GM12874 (cell line): Measurements from ENCODE around the gene APP.

Source experiments
- TF ChIP-seq, protein P1 (sequence below): IDR thresholded peaks from 2 replicates; pipeline ENCODE4 v1.5.1; 2011; ENCODE audit warnings: low read depth, mild to moderate bottlenecking, control low read depth, low read length, moderate library complexity; ENCODE audit not compliant: insufficient read depth

Gene APP

GRCh38 chr21:26127073-26127814 is 43.3 kb downstream of the APP start:
- TF ChIP-seq, protein P1, sequence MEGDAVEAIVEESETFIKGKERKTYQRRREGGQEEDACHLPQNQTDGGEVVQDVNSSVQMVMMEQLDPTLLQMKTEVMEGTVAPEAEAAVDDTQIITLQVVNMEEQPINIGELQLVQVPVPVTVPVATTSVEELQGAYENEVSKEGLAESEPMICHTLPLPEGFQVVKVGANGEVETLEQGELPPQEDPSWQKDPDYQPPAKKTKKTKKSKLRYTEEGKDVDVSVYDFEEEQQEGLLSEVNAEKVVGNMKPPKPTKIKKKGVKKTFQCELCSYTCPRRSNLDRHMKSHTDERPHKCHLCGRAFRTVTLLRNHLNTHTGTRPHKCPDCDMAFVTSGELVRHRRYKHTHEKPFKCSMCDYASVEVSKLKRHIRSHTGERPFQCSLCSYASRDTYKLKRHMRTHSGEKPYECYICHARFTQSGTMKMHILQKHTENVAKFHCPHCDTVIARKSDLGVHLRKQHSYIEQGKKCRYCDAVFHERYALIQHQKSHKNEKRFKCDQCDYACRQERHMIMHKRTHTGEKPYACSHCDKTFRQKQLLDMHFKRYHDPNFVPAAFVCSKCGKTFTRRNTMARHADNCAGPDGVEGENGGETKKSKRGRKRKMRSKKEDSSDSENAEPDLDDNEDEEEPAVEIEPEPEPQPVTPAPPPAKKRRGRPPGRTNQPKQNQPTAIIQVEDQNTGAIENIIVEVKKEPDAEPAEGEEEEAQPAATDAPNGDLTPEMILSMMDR = no peak

GRCh38 chr21:26126168-26126553 is 44.4 kb downstream of the APP start:
- TF ChIP-seq, protein P1 = no peak

- TF ChIP-seq, protein P1 = no peak
These were observed 45.0 kb downstream of the APP start for GRCh38 chr21:26125433-26126167.

DNA sequence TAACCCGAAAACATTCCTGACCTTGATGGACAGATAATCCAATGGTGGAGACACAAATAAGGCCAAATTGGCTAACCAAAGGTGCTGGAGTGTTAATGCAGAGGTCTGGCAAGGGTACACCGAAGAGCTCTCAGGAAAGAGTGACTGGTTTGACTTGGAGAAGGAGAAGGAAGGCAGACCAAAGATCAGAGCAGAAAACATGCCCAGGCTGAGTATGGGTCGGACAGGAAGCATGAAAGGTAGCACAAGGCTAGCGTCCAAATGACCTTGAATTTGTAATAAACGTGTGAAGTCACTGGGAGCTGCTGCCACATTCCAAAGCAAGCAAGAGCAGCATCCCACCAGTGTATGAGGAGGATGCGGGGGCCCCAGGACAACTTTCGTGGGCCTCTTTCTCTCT is 45.7 kb downstream of the APP start:
- TF ChIP-seq, protein P1 = no peak

DNA sequence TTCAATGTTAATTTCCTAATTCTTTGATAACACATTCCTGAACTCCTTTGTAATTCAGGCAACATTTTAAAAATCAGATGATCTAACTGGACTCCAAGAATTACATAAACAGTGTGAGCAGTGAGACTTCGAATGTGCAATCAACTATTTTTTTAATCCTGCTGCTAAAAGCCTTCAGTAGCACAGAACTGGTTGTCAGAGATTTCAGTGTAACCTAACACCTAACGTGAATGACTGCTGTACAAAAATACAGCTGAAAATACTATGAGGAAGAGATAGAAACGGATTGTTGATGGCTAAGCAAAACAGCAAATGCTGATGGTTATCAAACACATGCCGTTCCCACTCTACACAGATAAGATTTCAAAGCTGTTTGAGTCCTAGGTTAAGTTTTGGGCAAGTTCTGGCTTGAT is 46.1 kb downstream of the APP start:
- TF ChIP-seq, protein P1 = no peak

- TF ChIP-seq, protein P1 = no peak
These were observed 47.6 kb downstream of the APP start for GRCh38 chr21:26123012-26123411.

DNA sequence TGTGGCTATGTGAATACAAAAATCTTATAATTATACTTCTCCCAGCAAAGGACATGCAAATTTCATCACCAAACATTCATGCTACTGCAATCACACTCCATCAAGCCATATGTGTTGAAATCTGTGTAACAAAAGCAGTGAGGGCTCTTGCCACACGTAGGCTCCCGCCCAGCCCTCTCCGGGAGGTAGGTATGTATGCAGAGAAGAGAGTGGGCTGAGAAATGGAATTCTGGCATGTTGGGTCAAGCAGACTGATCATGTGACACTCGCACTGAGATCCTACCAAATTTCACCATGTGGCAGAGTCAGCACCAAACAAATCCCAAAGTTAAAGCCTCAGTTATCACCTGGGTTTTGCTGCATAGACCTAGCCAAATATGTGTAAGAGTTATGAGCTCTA is 49.7 kb downstream of the APP start:
- TF ChIP-seq, protein P1 = no peak
